ENCODE results near the gene GTPBP8. TPM values are rescaled to one million over a fixed set of nuclear protein-coding genes. Genes with fewer than 3 reads are reported as not detected.

Gene GTPBP8
- total and polyA plus RNA-seq, 2 of the 13 experiments (the other 11 are each of a cell fraction or from before 2014, with no cell fraction given): 12.5 to 16.7 TPM

GRCh38 chr3:112990672-112991602 lies at the start of gene GTPBP8 (continued):
- TF ChIP-seq PAXIP1 (CRISPR knock-in tag; conservative IDR thresholded peaks at IDR 0.05): peak; percentile 47; the same call in 1 of the 2 replicates
- TF ChIP-seq USF2 (IDR thresholded peaks at IDR 0.05; ENCODE audit: low read depth, low read length): no peak
- TF ChIP-seq USF2 (CRISPR knock-in tag; IDR thresholded peaks at IDR 0.05; ENCODE audit: borderline replicate concordance): peak; percentile 42; the same call in 1 of the 2 replicates
- peak; percentile 47; the same call in 1 of the 2 replicates for TF ChIP-seq ZNF362 (CRISPR knock-in tag; IDR thresholded peaks at IDR 0.05; ENCODE audit: borderline replicate concordance)
- no peak for TF ChIP-seq NR0B2 (CRISPR knock-in tag; IDR thresholded peaks at IDR 0.05)
- no peak for TF ChIP-seq U2AF1 (optimal IDR thresholded peaks at IDR 0.05; ENCODE audit: low read depth, low read length)
- TF ChIP-seq DNMT1 (CRISPR knock-in tag; IDR thresholded peaks at IDR 0.05): 0 out of 2 replicates have a peak, but pooled peaks have one; percentile 36
- no peak for TF ChIP-seq GLI4 (CRISPR knock-in tag; IDR thresholded peaks at IDR 0.05; ENCODE audit: borderline replicate concordance)
- no peak for TF ChIP-seq ZNF7 (CRISPR knock-in tag; IDR thresholded peaks at IDR 0.05)
- TF ChIP-seq ETV6 (CRISPR knock-in tag; conservative IDR thresholded peaks at IDR 0.05): peak; percentile 39; the same call in 1 of the 2 replicates
- peak; percentile 88 for TF ChIP-seq NFAT5 (CRISPR knock-in tag; IDR thresholded peaks at IDR 0.05)
- TF ChIP-seq TBX2 (CRISPR knock-in tag; IDR thresholded peaks at IDR 0.05; ENCODE audit: borderline replicate concordance): peak; percentile 77
